ENCODE measurements around the gene SDHAF3.

DNA sequence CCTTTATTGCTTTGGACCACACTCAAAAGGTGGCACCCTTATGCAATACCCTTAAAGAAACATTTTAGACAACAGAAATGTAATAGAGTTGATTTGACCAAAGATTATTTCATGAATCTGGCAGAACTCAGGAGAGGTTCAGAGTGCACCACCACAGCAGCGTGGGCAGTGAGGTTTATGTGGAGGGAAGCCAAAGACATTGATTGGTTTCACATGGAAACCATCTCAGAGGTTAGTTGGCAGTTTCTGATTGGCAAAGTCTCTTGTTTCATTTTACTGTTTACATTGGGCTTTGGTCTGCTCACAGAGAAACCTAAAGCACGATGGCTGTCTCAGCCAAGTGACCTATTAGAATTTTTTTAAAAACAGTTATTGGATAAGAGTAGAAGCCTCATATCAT, 101.3 kb downstream of the SDHAF3 start:
- no peak for TF ChIP-seq POLR2A (IDR thresholded peaks at IDR 0.05)
- TF ChIP-seq, protein P1, sequence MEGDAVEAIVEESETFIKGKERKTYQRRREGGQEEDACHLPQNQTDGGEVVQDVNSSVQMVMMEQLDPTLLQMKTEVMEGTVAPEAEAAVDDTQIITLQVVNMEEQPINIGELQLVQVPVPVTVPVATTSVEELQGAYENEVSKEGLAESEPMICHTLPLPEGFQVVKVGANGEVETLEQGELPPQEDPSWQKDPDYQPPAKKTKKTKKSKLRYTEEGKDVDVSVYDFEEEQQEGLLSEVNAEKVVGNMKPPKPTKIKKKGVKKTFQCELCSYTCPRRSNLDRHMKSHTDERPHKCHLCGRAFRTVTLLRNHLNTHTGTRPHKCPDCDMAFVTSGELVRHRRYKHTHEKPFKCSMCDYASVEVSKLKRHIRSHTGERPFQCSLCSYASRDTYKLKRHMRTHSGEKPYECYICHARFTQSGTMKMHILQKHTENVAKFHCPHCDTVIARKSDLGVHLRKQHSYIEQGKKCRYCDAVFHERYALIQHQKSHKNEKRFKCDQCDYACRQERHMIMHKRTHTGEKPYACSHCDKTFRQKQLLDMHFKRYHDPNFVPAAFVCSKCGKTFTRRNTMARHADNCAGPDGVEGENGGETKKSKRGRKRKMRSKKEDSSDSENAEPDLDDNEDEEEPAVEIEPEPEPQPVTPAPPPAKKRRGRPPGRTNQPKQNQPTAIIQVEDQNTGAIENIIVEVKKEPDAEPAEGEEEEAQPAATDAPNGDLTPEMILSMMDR (IDR thresholded peaks at IDR 0.05): no peak

Measured in right lobe of liver (tissue), 4 donors.